Glutamatergic neuron (in vitro differentiated cells): ENCODE data around the gene LRRTM1. TPM values are rescaled to one million over a fixed set of nuclear protein-coding genes. Genes with fewer than 3 reads are reported as not detected.

ENCODE experiments used
- DNase-seq: peaks from one replicate; pipeline ENCODE4 v3.0.0; 2022
- H3K27ac Mint-ChIP-seq: one replicate; pipeline ENCODE4 v1.8.0; 2020; ENCODE audit warnings: mild to moderate bottlenecking, mixed read lengths, inconsistent platforms; ENCODE audit not compliant: unreplicated experiment
- H3K27me3 Mint-ChIP-seq: one replicate; pipeline ENCODE4 v1.8.0; 2020; ENCODE audit warnings: mild to moderate bottlenecking, moderate library complexity, mixed read lengths, inconsistent platforms; ENCODE audit not compliant: unreplicated experiment
- H3K36me3 Mint-ChIP-seq: one replicate; pipeline ENCODE4 v1.8.0; 2020; ENCODE audit warnings: mild to moderate bottlenecking, mixed read lengths, inconsistent platforms; ENCODE audit not compliant: unreplicated experiment
- H3K4me1 Mint-ChIP-seq: one replicate; pipeline ENCODE4 v1.8.0; 2020; ENCODE audit warnings: mild to moderate bottlenecking, low read depth, mixed read lengths, inconsistent platforms; ENCODE audit not compliant: unreplicated experiment
- H3K4me3 Mint-ChIP-seq: one replicate; pipeline ENCODE4 v1.8.0; 2020; ENCODE audit warnings: mild to moderate bottlenecking, mixed read lengths, inconsistent platforms; ENCODE audit not compliant: unreplicated experiment
- H3K9me3 Mint-ChIP-seq: one replicate; pipeline ENCODE4 v1.8.0; 2020; ENCODE audit warnings: mild to moderate bottlenecking, moderate library complexity, mixed read lengths, inconsistent platforms; ENCODE audit not compliant: unreplicated experiment
- total RNA-seq: library from RNA; stranded (reverse); fragmentation: NEBNext Ultra II Directional; extraction: Animal tissue kit (Norgen Biotek cat#: 25700); gene quantifications from one replicate; pipeline ENCODE4 v1.2.1, GENCODE V29; 2021; ENCODE audit not compliant: unreplicated experiment
- TF ChIP-seq, protein P1 (sequence below): fragments of 200-600 bp; sonication (generic); IDR thresholded peaks from one replicate; pipeline ENCODE4 v1.5.0; 2021; ENCODE audit not compliant: partially characterized antibody, unreplicated experiment

Gene LRRTM1
- total RNA-seq, 1 donor from 2014 or later: 3.8 TPM

DNA sequence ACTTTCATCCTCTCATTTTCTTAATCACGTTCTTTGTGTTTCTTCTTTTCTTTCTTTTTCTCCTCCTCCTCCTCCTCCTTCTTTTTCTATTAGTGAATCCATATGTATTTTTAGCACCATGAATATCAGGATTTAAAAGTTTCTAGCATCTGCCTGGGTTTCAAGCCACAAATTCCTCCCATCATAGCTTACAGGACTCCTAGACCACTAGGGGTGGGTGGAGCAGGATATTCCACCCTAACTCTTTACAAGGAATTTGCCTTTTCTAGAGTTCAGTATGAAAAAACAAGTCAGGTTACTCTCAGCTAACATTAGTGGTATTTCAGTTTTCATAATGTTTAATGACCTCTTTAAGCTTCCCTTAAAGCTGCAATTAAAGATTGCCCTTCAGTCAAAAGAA lies 19.1 kb upstream of the LRRTM1 start:
- TF ChIP-seq, protein P1, sequence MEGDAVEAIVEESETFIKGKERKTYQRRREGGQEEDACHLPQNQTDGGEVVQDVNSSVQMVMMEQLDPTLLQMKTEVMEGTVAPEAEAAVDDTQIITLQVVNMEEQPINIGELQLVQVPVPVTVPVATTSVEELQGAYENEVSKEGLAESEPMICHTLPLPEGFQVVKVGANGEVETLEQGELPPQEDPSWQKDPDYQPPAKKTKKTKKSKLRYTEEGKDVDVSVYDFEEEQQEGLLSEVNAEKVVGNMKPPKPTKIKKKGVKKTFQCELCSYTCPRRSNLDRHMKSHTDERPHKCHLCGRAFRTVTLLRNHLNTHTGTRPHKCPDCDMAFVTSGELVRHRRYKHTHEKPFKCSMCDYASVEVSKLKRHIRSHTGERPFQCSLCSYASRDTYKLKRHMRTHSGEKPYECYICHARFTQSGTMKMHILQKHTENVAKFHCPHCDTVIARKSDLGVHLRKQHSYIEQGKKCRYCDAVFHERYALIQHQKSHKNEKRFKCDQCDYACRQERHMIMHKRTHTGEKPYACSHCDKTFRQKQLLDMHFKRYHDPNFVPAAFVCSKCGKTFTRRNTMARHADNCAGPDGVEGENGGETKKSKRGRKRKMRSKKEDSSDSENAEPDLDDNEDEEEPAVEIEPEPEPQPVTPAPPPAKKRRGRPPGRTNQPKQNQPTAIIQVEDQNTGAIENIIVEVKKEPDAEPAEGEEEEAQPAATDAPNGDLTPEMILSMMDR: no peak
- Mint-ChIP-seq H3K4me3 (no peak overlapping the region), H3K36me3 (no peaks in the 10 kb centered on the region), H3K27ac (no peak overlapping the region), H3K9me3 (no peaks in the 10 kb centered on the region), H3K4me1 (peaks cover 20% of the 10 kb centered on the region), H3K27me3 (peaks cover 2% of the 10 kb centered on the region)
- DNase-seq: no peak

DNA sequence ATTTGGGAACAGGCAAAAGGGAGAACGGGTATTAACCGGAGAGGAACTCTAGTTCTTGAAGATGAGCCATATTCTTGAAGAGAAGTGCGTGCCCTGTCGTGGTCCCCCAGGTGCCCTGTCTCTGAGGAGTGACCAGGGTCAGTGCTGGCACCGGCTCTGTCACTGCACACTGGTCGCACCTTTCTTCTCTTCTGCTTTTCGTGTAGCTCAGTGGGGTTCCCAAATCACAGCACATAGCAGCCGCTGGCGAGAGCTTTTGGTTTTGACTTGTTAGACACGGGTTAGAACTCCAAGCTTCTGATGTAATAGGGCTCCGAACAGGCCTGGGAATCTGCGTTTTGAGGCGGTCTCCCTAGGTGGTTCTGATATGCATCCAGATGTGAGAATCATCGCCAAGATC lies 18.4 kb upstream of the LRRTM1 start:
- Mint-ChIP-seq H3K27ac (no peak overlapping the region), H3K36me3 (no peaks in the 10 kb centered on the region), H3K27me3 (peaks cover 2% of the 10 kb centered on the region), H3K4me3 (no peak overlapping the region), H3K4me1 (peaks cover 17% of the 10 kb centered on the region), H3K9me3 (no peaks in the 10 kb centered on the region)
- TF ChIP-seq, protein P1: no peak
- no peak for DNase-seq

DNA sequence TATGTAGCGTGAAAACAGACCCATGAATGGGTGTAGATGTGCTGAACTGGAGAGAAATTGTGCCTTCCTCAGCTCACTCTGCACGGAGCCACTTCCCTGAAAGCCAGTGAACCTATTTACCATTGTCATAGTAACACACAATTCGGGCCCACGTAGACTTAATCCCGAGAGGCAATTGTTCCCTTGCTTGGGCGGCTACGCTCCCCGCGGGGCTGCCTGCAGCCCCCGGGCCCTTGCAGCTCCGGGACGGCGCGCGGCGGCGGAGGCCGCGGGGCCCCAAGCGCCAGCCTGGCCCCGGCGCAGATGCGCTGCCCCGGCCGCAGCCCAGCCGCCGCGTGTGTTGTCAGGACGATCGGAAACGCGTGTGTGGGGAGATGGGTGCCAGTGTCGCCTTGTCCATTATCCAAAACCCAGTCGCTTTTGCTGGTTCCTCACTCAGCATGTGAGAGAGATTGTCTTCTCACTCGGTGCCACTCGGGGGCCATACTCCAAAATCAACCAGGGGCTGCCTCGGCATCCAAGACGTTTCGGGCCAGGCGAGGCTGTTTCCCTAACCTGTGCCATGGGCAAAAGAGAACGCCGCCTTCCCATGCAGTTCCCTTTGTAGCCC lies 17.9 kb upstream of the LRRTM1 start:
- TF ChIP-seq, protein P1: no peak
- Mint-ChIP-seq H3K9me3 (no peaks in the 10 kb centered on the region), H3K27ac (no peak overlapping the region), H3K4me1 (peaks cover 16% of the 10 kb centered on the region), H3K4me3 (peak overlapping the region; percentile 56), H3K27me3 (peaks cover 2% of the 10 kb centered on the region), H3K36me3 (no peaks in the 10 kb centered on the region)
- no peak for DNase-seq

DNA sequence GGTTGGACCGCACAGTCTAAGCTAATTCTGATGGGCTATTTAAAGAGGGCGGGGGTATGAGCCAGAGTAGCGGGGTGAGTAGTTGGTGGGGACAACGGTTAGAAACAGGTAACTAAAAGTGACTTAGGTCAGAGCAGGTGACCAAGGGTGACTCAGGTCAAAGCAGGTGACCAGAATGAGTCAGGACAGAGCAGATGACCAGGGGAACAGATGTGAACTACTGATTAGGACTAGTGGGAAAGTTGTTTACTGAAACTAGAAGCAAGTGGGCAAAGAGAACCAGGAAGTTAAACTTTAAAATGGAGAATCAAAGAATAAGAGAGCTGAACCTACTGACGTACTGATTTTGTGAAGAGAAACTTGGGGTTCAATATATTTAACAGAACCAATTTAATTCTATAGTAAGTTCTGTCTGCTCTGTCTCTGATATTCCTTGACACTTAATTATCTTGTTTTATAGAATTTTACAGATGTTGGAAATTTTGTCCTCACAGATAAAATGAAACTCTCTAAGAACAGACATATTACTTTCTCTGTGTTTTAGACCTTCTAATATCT lies 7.8 kb upstream of the LRRTM1 start:
- H3K4me3 Mint-ChIP-seq: no peak overlapping the region
- peaks cover 6% of the 10 kb centered on the region for H3K4me1 Mint-ChIP-seq
- no peak for DNase-seq
- no peak overlapping the region for H3K27ac Mint-ChIP-seq
- no peaks in the 10 kb centered on the region for H3K27me3 Mint-ChIP-seq
- no peaks in the 10 kb centered on the region for H3K9me3 Mint-ChIP-seq
- no peaks in the 10 kb centered on the region for H3K36me3 Mint-ChIP-seq
- TF ChIP-seq, protein P1: no peak

DNA sequence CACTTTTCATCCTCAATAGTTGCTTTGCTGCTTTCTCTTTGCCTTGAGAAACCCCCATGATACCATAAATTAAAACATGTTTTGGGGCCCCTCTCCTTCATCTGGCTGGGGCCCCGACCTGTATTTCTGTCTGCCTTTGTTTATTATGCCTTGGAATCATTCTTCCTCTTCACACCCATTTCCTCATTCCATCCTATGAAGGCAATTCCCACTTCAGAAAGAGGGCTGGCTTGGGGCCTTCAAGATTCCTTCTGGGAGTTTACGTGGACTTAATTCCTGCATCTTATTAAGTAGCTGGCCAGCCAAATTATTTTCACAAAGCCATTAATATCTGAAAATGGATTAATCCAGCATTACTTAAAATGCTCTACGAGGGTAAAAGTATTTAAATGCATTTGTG lies 6.8 kb upstream of the LRRTM1 start:
- no peaks in the 10 kb centered on the region for H3K27me3 Mint-ChIP-seq
- no peaks in the 10 kb centered on the region for H3K9me3 Mint-ChIP-seq
- peaks cover 9% of the 10 kb centered on the region for H3K4me1 Mint-ChIP-seq
- H3K27ac Mint-ChIP-seq: no peak overlapping the region
- no peak for DNase-seq
- no peaks in the 10 kb centered on the region for H3K36me3 Mint-ChIP-seq
- TF ChIP-seq, protein P1: no peak
- no peak overlapping the region for H3K4me3 Mint-ChIP-seq
